ENCODE results near the gene PGR.

The PGR gene

GRCh38 chr11:101133190-101133589 lies 3.6 kb upstream of the PGR start:
- TF ChIP-seq CTCF (IDR thresholded peaks at IDR 0.05; ENCODE audit: low read depth, low read length, missing control alignments) = no peak
- DNase-seq (ENCODE audit: extremely low read depth, low read depth) = no peak
- H3K4me3 ChIP-seq (replicated peaks; ENCODE audit: low read depth, low read length) = no peak overlapping the region

- H3K4me3 ChIP-seq (replicated peaks; ENCODE audit: low read depth, low read length) = no peak overlapping the region
- no peak for DNase-seq (ENCODE audit: extremely low read depth, low read depth)
- no peak for TF ChIP-seq CTCF (IDR thresholded peaks at IDR 0.05; ENCODE audit: low read depth, low read length, missing control alignments)
Measured at GRCh38 chr11:101128571-101129202, 926 bp downstream of the PGR start.

- no peak overlapping the region for H3K4me3 ChIP-seq (replicated peaks; ENCODE audit: low read depth, low read length)
- DNase-seq (ENCODE audit: extremely low read depth, low read depth) = no peak
- no peak for TF ChIP-seq CTCF (IDR thresholded peaks at IDR 0.05; ENCODE audit: low read depth, low read length, missing control alignments)
Measured at GRCh38 chr11:101127699-101128570, 1.7 kb downstream of the PGR start.

- DNase-seq (ENCODE audit: extremely low read depth, low read depth) = no peak
- TF ChIP-seq CTCF (IDR thresholded peaks at IDR 0.05; ENCODE audit: low read depth, low read length, missing control alignments) = no peak
- peak overlapping the region; percentile 19; the same call in 1 of the 2 replicates for H3K4me3 ChIP-seq (replicated peaks; ENCODE audit: low read depth, low read length)
Measured at GRCh38 chr11:101127197-101127698, 2.4 kb downstream of the PGR start.

GRCh38 chr11:101126551-101127196 lies 2.9 kb downstream of the PGR start:
- H3K4me3 ChIP-seq (replicated peaks; ENCODE audit: low read depth, low read length) = peak overlapping the region; percentile 19; the same call in 1 of the 2 replicates
- TF ChIP-seq CTCF (IDR thresholded peaks at IDR 0.05; ENCODE audit: low read depth, low read length, missing control alignments) = no peak
- no peak for DNase-seq (ENCODE audit: extremely low read depth, low read depth)

GRCh38 chr11:101115671-101116160 lies 13.9 kb downstream of the PGR start:
- DNase-seq (ENCODE audit: extremely low read depth, low read depth) = no peak
- no peak for TF ChIP-seq CTCF (IDR thresholded peaks at IDR 0.05; ENCODE audit: low read depth, low read length, missing control alignments)
- no peak overlapping the region for H3K4me3 ChIP-seq (replicated peaks; ENCODE audit: low read depth, low read length)

Measured in HFF-Myc (cell line).